H1 (cell line): ENCODE results near the gene WDR7. TPM values are rescaled to one million over a fixed set of nuclear protein-coding genes. Genes with fewer than 3 reads are reported as not detected.

Source experiments
- CEBPB ChIP-seq: IDR thresholded peaks from 2 replicates; pipeline ENCODE4 v1.6.1; 2012; ENCODE audit warnings: low read depth, low read length
- polyA plus RNA-seq, 7 experiments: library from polyadenylated mRNA; depleted of rRNA in 3 of 7; stranded (reverse) in 5 of 7; unstranded in 2 of 7; fragments of >200 nt in 5 of 7; fragments of 200-250 nt in 2 of 7; gene quantifications; 1 replicate in 5 of 7; 2 replicates in 1 of 7; 4 replicates in 1 of 7; pipeline versions ENCODE4 v1.2.1 to v1.2.3, GENCODE V29; 2011 to 2013; ENCODE audit warnings: missing spikeins in 2 of 7, mixed read lengths in 2 of 7
- total RNA-seq: library from RNA; stranded (reverse); fragmentation: NEBNext Ultra II Directional; extraction: Animal tissue kit (Norgen Biotek cat#: 25700); gene quantifications from 2 replicates; pipeline ENCODE4 v1.2.1, GENCODE V29; 2021

Gene WDR7
- total and polyA plus RNA-seq, 2 of the 8 experiments (the other 6 are each of a cell fraction or from before 2014, with no cell fraction given) = 5.5 to 15.2 TPM

GRCh38 chr18:56741685-56742084 lies 90.5 kb downstream of the WDR7 start (continued):
- TF ChIP-seq CEBPB = peak; percentile 13; the same call in 1 of the 2 replicates
